ENCODE data around the gene RCL1.

DNA sequence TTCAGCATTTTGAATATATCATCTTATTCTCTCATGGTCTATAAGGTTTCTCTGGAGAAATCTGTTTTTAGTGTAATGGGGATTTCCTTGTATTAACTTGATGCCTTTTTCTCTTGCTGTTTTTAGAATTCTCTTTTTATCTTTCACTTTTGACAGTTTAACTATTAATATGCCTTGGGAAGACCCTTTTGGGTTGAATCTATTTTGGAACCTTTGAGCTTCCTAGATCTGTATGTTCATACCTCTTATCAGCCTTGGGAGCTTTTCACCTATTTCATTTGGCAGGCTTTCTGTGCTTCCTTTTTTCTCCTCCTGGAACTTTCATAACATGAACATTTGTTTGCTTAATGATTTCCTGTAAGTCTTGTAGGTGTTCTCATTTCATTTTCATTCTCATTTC is 22.2 kb downstream of the RCL1 start:
- TF ChIP-seq EZH2 (IDR thresholded peaks at IDR 0.05; ENCODE audit: borderline replicate concordance, low read length): no peak
- TF ChIP-seq, protein P1, sequence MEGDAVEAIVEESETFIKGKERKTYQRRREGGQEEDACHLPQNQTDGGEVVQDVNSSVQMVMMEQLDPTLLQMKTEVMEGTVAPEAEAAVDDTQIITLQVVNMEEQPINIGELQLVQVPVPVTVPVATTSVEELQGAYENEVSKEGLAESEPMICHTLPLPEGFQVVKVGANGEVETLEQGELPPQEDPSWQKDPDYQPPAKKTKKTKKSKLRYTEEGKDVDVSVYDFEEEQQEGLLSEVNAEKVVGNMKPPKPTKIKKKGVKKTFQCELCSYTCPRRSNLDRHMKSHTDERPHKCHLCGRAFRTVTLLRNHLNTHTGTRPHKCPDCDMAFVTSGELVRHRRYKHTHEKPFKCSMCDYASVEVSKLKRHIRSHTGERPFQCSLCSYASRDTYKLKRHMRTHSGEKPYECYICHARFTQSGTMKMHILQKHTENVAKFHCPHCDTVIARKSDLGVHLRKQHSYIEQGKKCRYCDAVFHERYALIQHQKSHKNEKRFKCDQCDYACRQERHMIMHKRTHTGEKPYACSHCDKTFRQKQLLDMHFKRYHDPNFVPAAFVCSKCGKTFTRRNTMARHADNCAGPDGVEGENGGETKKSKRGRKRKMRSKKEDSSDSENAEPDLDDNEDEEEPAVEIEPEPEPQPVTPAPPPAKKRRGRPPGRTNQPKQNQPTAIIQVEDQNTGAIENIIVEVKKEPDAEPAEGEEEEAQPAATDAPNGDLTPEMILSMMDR (IDR thresholded peaks at IDR 0.05; ENCODE audit: low read length): no peak
